Measurements from ENCODE around the gene KRT13.

DNA sequence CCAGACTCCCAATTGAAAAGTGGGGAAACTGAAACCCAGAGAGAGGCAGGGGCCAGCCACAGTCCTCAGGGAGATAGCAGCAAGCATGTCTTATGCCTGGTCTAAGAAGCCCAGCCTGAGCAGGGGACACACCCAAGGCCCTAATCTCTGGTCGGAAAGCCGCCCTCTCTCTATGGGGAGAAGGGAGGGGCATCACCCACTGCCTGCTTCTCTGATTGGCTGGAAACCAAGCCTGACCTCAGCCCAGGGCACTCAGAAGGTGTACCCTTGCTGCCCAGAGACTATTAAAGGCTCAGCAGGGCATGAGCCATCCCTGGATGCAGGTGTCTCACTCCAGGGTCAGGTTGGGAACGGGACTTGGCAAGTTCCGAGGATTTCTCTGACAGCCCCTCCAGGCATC is 5.7 kb upstream of the KRT13 start:
- TF ChIP-seq GATA2 (IDR thresholded peaks at IDR 0.05; ENCODE audit: low read depth, low read length) (no peak), GATA3 (IDR thresholded peaks at IDR 0.05; ENCODE audit: low read depth, low read length) (no peak)

All from SH-SY5Y (cell line).